ENCODE data around the gene CCNB2.

The CCNB2 gene

GRCh38 chr15:59115047-59115446 is 10.1 kb downstream of the CCNB2 start:
- Histone ChIP-seq H3K27ac (ENCODE audit: extremely low read depth, low read depth, low read length) (no peak overlapping the region), H3K4me3 (ENCODE audit: low read depth, low read length) (no peak overlapping the region), H3K9me3 (ENCODE audit: control insufficient read depth, insufficient read depth, low read depth, low read length) (no peaks in the 10 kb centered on the region), H3K4me1 (ENCODE audit: control insufficient read depth, insufficient read depth, low read length) (no peaks in the 10 kb centered on the region), H3K36me3 (ENCODE audit: control insufficient read depth in 2 of 2, insufficient read depth in 1 of 2, low read length in 2 of 2) (peaks cover 60 to 89% of the 10 kb centered on the region in 2 experiments)
- ChIA-PET CTCF (no interaction called here), POLR2A (no interaction called here)
- TF ChIP-seq SCRT2 (tag by site-specific recombination; IDR thresholded peaks at IDR 0.05) (no peak), KLF17 (tag by site-specific recombination; IDR thresholded peaks at IDR 0.05) (no peak), ZNF175 (tag by site-specific recombination; IDR thresholded peaks at IDR 0.05) (no peak), ZNF433 (tag by site-specific recombination; IDR thresholded peaks at IDR 0.05; ENCODE audit: low read depth) (no peak), KLF1 (tag by site-specific recombination; IDR thresholded peaks at IDR 0.05) (no peak), PBX3 (CRISPR knock-in tag; IDR thresholded peaks at IDR 0.05) (no peak), ZNF37A (tag by site-specific recombination; IDR thresholded peaks at IDR 0.05) (no peak), ZNF645 (tag by site-specific recombination; IDR thresholded peaks at IDR 0.05) (no peak), HOXA7 (CRISPR knock-in tag; IDR thresholded peaks at IDR 0.05; ENCODE audit: borderline replicate concordance) (no peak), ELK4 (IDR thresholded peaks at IDR 0.05; ENCODE audit: borderline replicate concordance, low read depth, low read length) (no peak), ZNF449 (tag by site-specific recombination; IDR thresholded peaks at IDR 0.05) (no peak), WT1 (tag by site-specific recombination; IDR thresholded peaks at IDR 0.05) (no peak), ZNF624 (tag by site-specific recombination; IDR thresholded peaks at IDR 0.05) (no peak), ZNF530 (tag by site-specific recombination; IDR thresholded peaks at IDR 0.05; ENCODE audit: low read depth) (no peak), ZSCAN18 (tag by site-specific recombination; IDR thresholded peaks at IDR 0.05) (no peak), ZNF2 (tag by site-specific recombination; IDR thresholded peaks at IDR 0.05) (no peak), ZNF561 (tag by site-specific recombination; IDR thresholded peaks at IDR 0.05; ENCODE audit: borderline replicate concordance) (no peak), ZNF354C (tag by site-specific recombination; IDR thresholded peaks at IDR 0.05; ENCODE audit: borderline replicate concordance, low read depth) (no peak)

- no peak overlapping the region for H3K4me3 ChIP-seq (ENCODE audit: low read depth, low read length)
- ChIA-PET CTCF (interaction anchor here (0.7 kb wide), 1 partner anchor 158 kb away, joined by 3 read pairs; no protein-coding TSS in a partner anchor), POLR2A (interaction anchor here (0.5 kb wide), 1 partner anchor 105 kb away, joined by 4 read pairs; no protein-coding TSS in a partner anchor)
- peaks cover 55 to 88% of the 10 kb centered on the region in 2 experiments for H3K36me3 ChIP-seq (ENCODE audit: control insufficient read depth in 2 of 2, insufficient read depth in 1 of 2, low read length in 2 of 2)
- no peaks in the 10 kb centered on the region for H3K9me3 ChIP-seq (ENCODE audit: control insufficient read depth, insufficient read depth, low read depth, low read length)
- H3K27ac ChIP-seq (ENCODE audit: extremely low read depth, low read depth, low read length) = no peak overlapping the region
- H3K4me1 ChIP-seq (ENCODE audit: control insufficient read depth, insufficient read depth, low read length) = no peaks in the 10 kb centered on the region
- TF ChIP-seq ZNF658 (tag by site-specific recombination; IDR thresholded peaks at IDR 0.05) (no peak), KLF8 (tag by site-specific recombination; IDR thresholded peaks at IDR 0.05) (no peak), ZNF558 (tag by site-specific recombination; IDR thresholded peaks at IDR 0.05) (no peak), INSM2 (tag by site-specific recombination; IDR thresholded peaks at IDR 0.05) (no peak), ZNF624 (tag by site-specific recombination; IDR thresholded peaks at IDR 0.05) (no peak), SP3 (tag by site-specific recombination; IDR thresholded peaks at IDR 0.05) (no peak), ZNF223 (tag by site-specific recombination; IDR thresholded peaks at IDR 0.05) (no peak)
Observed at GRCh38 chr15:59116141-59116540, 11.2 kb downstream of the CCNB2 start.
